OCI-LY7 (cell line): Measurements from ENCODE around the gene ATP2B3.

ENCODE experiments used
- EZH2phosphoT487 ChIP-seq: fragments of 200-600 bp; sonication (generic); IDR thresholded peaks from 2 replicates; pipeline ENCODE4 v1.6.1; 2018; ENCODE audit warnings: low read depth, borderline replicate concordance, mild to moderate bottlenecking, mixed run types, antibody characterized with exemption, low read length, moderate library complexity, mixed read lengths
- TF ChIP-seq, protein P1 (sequence below): fragments of 200-600 bp; sonication (generic); conservative IDR thresholded peaks from 2 replicates; pipeline ENCODE4 v1.5.1; 2014; ENCODE audit warnings: mild to moderate bottlenecking, antibody characterized with exemption, low read length, moderate library complexity, mixed read lengths

GRCh38 chrX:153539171-153539978 lies 21.9 kb downstream of the ATP2B3 start:
- TF ChIP-seq, protein P1, sequence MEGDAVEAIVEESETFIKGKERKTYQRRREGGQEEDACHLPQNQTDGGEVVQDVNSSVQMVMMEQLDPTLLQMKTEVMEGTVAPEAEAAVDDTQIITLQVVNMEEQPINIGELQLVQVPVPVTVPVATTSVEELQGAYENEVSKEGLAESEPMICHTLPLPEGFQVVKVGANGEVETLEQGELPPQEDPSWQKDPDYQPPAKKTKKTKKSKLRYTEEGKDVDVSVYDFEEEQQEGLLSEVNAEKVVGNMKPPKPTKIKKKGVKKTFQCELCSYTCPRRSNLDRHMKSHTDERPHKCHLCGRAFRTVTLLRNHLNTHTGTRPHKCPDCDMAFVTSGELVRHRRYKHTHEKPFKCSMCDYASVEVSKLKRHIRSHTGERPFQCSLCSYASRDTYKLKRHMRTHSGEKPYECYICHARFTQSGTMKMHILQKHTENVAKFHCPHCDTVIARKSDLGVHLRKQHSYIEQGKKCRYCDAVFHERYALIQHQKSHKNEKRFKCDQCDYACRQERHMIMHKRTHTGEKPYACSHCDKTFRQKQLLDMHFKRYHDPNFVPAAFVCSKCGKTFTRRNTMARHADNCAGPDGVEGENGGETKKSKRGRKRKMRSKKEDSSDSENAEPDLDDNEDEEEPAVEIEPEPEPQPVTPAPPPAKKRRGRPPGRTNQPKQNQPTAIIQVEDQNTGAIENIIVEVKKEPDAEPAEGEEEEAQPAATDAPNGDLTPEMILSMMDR: peak; percentile 77
- TF ChIP-seq EZH2phosphoT487: no peak
